GM12878 (cell line): Measurements from ENCODE around the gene ELOVL5.

ENCODE experiments used
- CBX5 ChIP-seq: sonication (generic); IDR thresholded peaks from 2 replicates; pipeline ENCODE4 v1.6.1; 2016; ENCODE audit warnings: low read depth, moderate library complexity, mild to moderate bottlenecking, inconsistent platforms
- CEBPB ChIP-seq, 2 experiments: fragments of 150-350 bp in 1 of 2; IDR thresholded peaks; 2 replicates each; pipeline ENCODE4 v1.6.1; 2012 to 2014; ENCODE audit warnings: low read depth in 2 of 2, low read length in 2 of 2, borderline replicate concordance in 1 of 2, inconsistent platforms in 1 of 2
- CREM ChIP-seq: IDR thresholded peaks from 2 replicates; pipeline ENCODE4 v1.6.1; 2014; ENCODE audit warnings: antibody characterized with exemption, low read depth
- EP300 ChIP-seq, 2 experiments: fragments of 150-350 bp in 1 of 2; IDR thresholded peaks; 2 replicates each; pipeline ENCODE4 v1.6.1; 2011 to 2012; ENCODE audit warnings: low read depth in 2 of 2, low read length in 2 of 2, borderline replicate concordance in 1 of 2, improper control_type of control experiment in 1 of 2, inconsistent platforms in 1 of 2; ENCODE audit not compliant: control insufficient read depth in 1 of 2
- EZH2 ChIP-seq: IDR thresholded peaks from 2 replicates; pipeline ENCODE4 v1.6.1; 2012; ENCODE audit warnings: low read depth, mild to moderate bottlenecking, control low read depth, inconsistent platforms, low read length, borderline replicate concordance; ENCODE audit not compliant: control insufficient read depth
- POLR2AphosphoS5 ChIP-seq: IDR thresholded peaks from 2 replicates; pipeline ENCODE4 v1.6.1; 2011; ENCODE audit warnings: mild to moderate bottlenecking, low read length, inconsistent platforms
- POU2F2 ChIP-seq: IDR thresholded peaks from 3 replicates; pipeline ENCODE4 v1.6.1; 2011; ENCODE audit warnings: low read depth, mild to moderate bottlenecking, low read length, borderline replicate concordance
- RFX5 ChIP-seq: IDR thresholded peaks from 2 replicates; pipeline ENCODE4 v1.6.1; 2011; ENCODE audit warnings: low read depth, low read length, improper control_type of control experiment
- SMAD1 ChIP-seq: fragments of 450-650 bp; IDR thresholded peaks from 2 replicates; pipeline ENCODE4 v1.6.1; 2018; ENCODE audit warnings: mild to moderate bottlenecking, low read depth; ENCODE audit not compliant: partially characterized antibody
- SUZ12 ChIP-seq: fragments of 200-600 bp; sonication (generic); IDR thresholded peaks from one replicate; pipeline ENCODE4 v1.6.1; 2018; ENCODE audit warnings: antibody characterized with exemption, mild to moderate bottlenecking; ENCODE audit not compliant: unreplicated experiment
- TCF12 ChIP-seq: IDR thresholded peaks from 2 replicates; pipeline ENCODE4 v1.6.1; 2011; ENCODE audit warnings: low read depth, mild to moderate bottlenecking, low read length
- TF ChIP-seq, protein P1 (sequence below), 3 experiments: IDR thresholded peaks in 2 of 3; conservative IDR thresholded peaks in 1 of 3; 2 replicates each; pipeline ENCODE4 v1.5.1; 2011; ENCODE audit warnings: low read depth in 3 of 3, low read length in 3 of 3, mild to moderate bottlenecking in 3 of 3, control low read depth in 2 of 3, moderate library complexity in 2 of 3, inconsistent platforms in 1 of 3, mixed read lengths in 1 of 3; ENCODE audit not compliant: control insufficient read depth in 2 of 3, insufficient read depth in 1 of 3; ENCODE audit errors: extremely low read depth in 1 of 3

DNA sequence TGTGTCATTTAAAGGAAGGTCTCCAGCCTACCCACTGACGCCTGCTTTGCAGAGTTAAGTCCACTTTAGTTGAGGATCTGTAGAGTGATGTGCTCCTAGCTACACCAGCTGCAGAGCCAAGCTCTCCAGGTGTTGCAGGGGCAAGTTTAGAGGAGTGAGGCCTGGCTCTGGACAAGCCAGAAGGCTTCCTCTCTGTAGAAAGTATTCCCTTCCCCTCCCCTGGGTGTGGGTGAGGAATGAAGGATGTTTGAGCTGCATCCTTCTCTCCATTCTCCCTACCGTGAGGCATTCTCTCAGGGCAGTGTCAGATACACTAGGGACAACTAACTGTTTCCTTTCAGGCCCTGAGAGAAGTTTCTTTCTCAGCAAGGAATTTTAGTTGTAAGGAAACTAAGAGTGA is 66.5 kb downstream of the ELOVL5 start:
- TF ChIP-seq EZH2 (no peak), TCF12 (no peak), CEBPB (IDR thresholded peaks at IDR 0.05; ENCODE audit: borderline replicate concordance in 1 of 2, low read depth in 2 of 2, low read length in 2 of 2) (no peak), SMAD1 (no peak), CBX5 (no peak), RFX5 (no peak), POLR2AphosphoS5 (no peak), EP300 (IDR thresholded peaks at IDR 0.05; ENCODE audit: borderline replicate concordance in 1 of 2, control insufficient read depth in 1 of 2, low read depth in 2 of 2, low read length in 2 of 2) (no peak), POU2F2 (no peak), SUZ12 (no peak), CREM (no peak)
- TF ChIP-seq, protein P1, sequence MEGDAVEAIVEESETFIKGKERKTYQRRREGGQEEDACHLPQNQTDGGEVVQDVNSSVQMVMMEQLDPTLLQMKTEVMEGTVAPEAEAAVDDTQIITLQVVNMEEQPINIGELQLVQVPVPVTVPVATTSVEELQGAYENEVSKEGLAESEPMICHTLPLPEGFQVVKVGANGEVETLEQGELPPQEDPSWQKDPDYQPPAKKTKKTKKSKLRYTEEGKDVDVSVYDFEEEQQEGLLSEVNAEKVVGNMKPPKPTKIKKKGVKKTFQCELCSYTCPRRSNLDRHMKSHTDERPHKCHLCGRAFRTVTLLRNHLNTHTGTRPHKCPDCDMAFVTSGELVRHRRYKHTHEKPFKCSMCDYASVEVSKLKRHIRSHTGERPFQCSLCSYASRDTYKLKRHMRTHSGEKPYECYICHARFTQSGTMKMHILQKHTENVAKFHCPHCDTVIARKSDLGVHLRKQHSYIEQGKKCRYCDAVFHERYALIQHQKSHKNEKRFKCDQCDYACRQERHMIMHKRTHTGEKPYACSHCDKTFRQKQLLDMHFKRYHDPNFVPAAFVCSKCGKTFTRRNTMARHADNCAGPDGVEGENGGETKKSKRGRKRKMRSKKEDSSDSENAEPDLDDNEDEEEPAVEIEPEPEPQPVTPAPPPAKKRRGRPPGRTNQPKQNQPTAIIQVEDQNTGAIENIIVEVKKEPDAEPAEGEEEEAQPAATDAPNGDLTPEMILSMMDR (IDR thresholded peaks at IDR 0.05 in 2 of 3, conservative IDR thresholded peaks at IDR 0.05 in 1 of 3; ENCODE audit: control insufficient read depth in 2 of 3, extremely low read depth in 1 of 3, insufficient read depth in 1 of 3, low read depth in 3 of 3, low read length in 3 of 3), result no peak
